GM23338 (cell line): Measurements from ENCODE around the gene HNRNPF. TPM values are rescaled to one million over a fixed set of nuclear protein-coding genes. Genes with fewer than 3 reads are reported as not detected.

ENCODE experiments used
- ATAC-seq: fragments of 200-7000 bp; cut with Tn5 transposase; 3 replicates; pipeline ENCODE4 v1.9.1; 2020
- DNase-seq: peaks from one replicate; pipeline ENCODE4 v3.0.0-alpha.2; 2015; ENCODE audit warnings: low spot score
- H2AFZ ChIP-seq: fragments of 200-600 bp; sonication (generic); 2 replicates; pipeline ENCODE4 v1.8.0; 2016; ENCODE audit warnings: antibody characterized with exemption, mild to moderate bottlenecking, moderate library complexity
- H3F3A ChIP-seq: fragments of 200-600 bp; sonication (generic); replicated peaks from 2 replicates; pipeline ENCODE4 v1.8.0; 2017; ENCODE audit warnings: antibody characterized with exemption, mixed run types, low read depth
- H3K27ac ChIP-seq: fragments of 200-600 bp; sonication (generic); 2 replicates; pipeline ENCODE4 v1.6.1; 2016; ENCODE audit warnings: low read depth
- H3K27me3 ChIP-seq: fragments of 200-600 bp; sonication (generic); 2 replicates; pipeline ENCODE4 v1.8.0; 2016; ENCODE audit warnings: mild to moderate bottlenecking, mixed run types, moderate library complexity; ENCODE audit not compliant: insufficient read depth
- H3K36me3 ChIP-seq: fragments of 200-600 bp; sonication (generic); 2 replicates; pipeline ENCODE4 v1.8.0; 2016; ENCODE audit warnings: mild to moderate bottlenecking; ENCODE audit not compliant: insufficient read depth
- H3K4me1 ChIP-seq: fragments of 200-600 bp; sonication (generic); 2 replicates; pipeline ENCODE4 v1.8.0; 2016; ENCODE audit warnings: mild to moderate bottlenecking, moderate library complexity; ENCODE audit not compliant: insufficient read depth
- H3K4me2 ChIP-seq: fragments of 200-600 bp; sonication (generic); 2 replicates; pipeline ENCODE4 v1.7.1; 2017; ENCODE audit warnings: mixed run types
- H3K4me3 ChIP-seq: fragments of 200-600 bp; sonication (generic); 2 replicates; pipeline ENCODE4 v1.6.1; 2016; ENCODE audit warnings: mixed run types
- H3K79me2 ChIP-seq: fragments of 200-600 bp; sonication (generic); replicated peaks from 2 replicates; pipeline ENCODE4 v1.8.0; 2017; ENCODE audit warnings: mild to moderate bottlenecking; ENCODE audit not compliant: insufficient read depth
- H3K9me2 ChIP-seq: fragments of 200-600 bp; sonication (generic); 2 replicates; pipeline ENCODE4 v1.8.0; 2017; ENCODE audit not compliant: insufficient read depth
- H4K20me1 ChIP-seq: fragments of 200-600 bp; sonication (generic); replicated peaks from 2 replicates; pipeline ENCODE4 v1.8.0; 2017; ENCODE audit warnings: mild to moderate bottlenecking; ENCODE audit not compliant: insufficient read depth
- H3K27ac Mint-ChIP-seq: 2 replicates; pipeline ENCODE4 v1.8.0; 2020; ENCODE audit warnings: inconsistent platforms, mild to moderate bottlenecking, moderate library complexity, mixed read lengths
- H3K27me3 Mint-ChIP-seq: 3 replicates; pipeline ENCODE4 v1.8.0; 2022; ENCODE audit warnings: low read depth, mild to moderate bottlenecking, moderate library complexity, mixed read lengths, inconsistent platforms; ENCODE audit not compliant: insufficient read depth, poor library complexity
- H3K36me3 Mint-ChIP-seq: 3 replicates; pipeline ENCODE4 v1.8.0; 2021; ENCODE audit warnings: low read depth, mild to moderate bottlenecking, inconsistent platforms, moderate library complexity, mixed read lengths
- H3K4me1 Mint-ChIP-seq: 3 replicates; pipeline ENCODE4 v1.8.0; 2020; ENCODE audit warnings: mild to moderate bottlenecking, inconsistent platforms, mixed read lengths
- H3K4me3 Mint-ChIP-seq: 3 replicates; pipeline ENCODE4 v1.8.0; 2021; ENCODE audit warnings: moderate library complexity, mild to moderate bottlenecking, inconsistent platforms, mixed read lengths
- H3K9me3 Mint-ChIP-seq: 3 replicates; pipeline ENCODE4 v1.8.0; 2020; ENCODE audit warnings: moderate library complexity, mild to moderate bottlenecking, inconsistent platforms, mixed read lengths
- CREB1 ChIP-seq: fragments of 250-450 bp; sonication (Bioruptor Pico); IDR thresholded peaks from 2 replicates; pipeline ENCODE4 v1.5.0; 2020; ENCODE audit warnings: low read depth, mild to moderate bottlenecking, moderate library complexity
- CTCF ChIP-seq, 2 experiments: fragments of 200-600 bp in 1 of 2; sonication (generic) in 1 of 2; conservative IDR thresholded peaks; 2 replicates each; pipeline versions ENCODE4 v1.5.1 to v1.6.1; 2016 to 2017; ENCODE audit warnings: antibody characterized with exemption in 2 of 2, low read depth in 2 of 2, mild to moderate bottlenecking in 2 of 2, moderate library complexity in 1 of 2
- EZH2 ChIP-seq: fragments of 200-600 bp; sonication (generic); IDR thresholded peaks from one replicate; pipeline ENCODE4 v1.8.0; 2017; ENCODE audit warnings: antibody characterized with exemption, mild to moderate bottlenecking, low read depth; ENCODE audit not compliant: unreplicated experiment
- NANOG ChIP-seq: IDR thresholded peaks from 2 replicates; pipeline ENCODE4 v1.6.1; 2016; ENCODE audit warnings: antibody characterized with exemption, borderline replicate concordance
- ZNF331 ChIP-seq: fragments of 250-450 bp; sonication (Bioruptor Pico); IDR thresholded peaks from 2 replicates; pipeline ENCODE4 v1.5.0; 2020; ENCODE audit warnings: low read depth, mild to moderate bottlenecking, moderate library complexity
- ZNF462 ChIP-seq: fragments of 250-450 bp; sonication (Bioruptor Pico); IDR thresholded peaks from 2 replicates; pipeline ENCODE4 v1.5.0; 2020; ENCODE audit warnings: mild to moderate bottlenecking, moderate library complexity
- polyA plus RNA-seq: library from polyadenylated mRNA; unstranded; fragments of >200 nt; fragmentation: Nextera tagmentation; extraction: Ambion mirVana; gene quantifications from 2 replicates; pipeline ENCODE4 v1.2.1, GENCODE V29; 2016
- total RNA-seq: library from RNA; depleted of rRNA; stranded (reverse); fragments of >200 nt; shearing (Covaris generic); gene quantifications from 2 replicates; pipeline ENCODE4 v1.2.3, GENCODE V29; 2014

The HNRNPF gene
- total and polyA plus RNA-seq, 2 experiments from 2014 or later: 210 to 378 TPM

GRCh38 chr10:43377424-43377883 lies 31.5 kb downstream of the HNRNPF start (continued):
- TF ChIP-seq ZNF462 (no peak), NANOG (no peak), CREB1 (CRISPR knock-in tag) (no peak), CTCF (conservative IDR thresholded peaks at IDR 0.05; ENCODE audit: low read depth in 2 of 2) (peak; percentile 47 to 50), EZH2 (no peak)

GRCh38 chr10:43376828-43377423 lies 32.1 kb downstream of the HNRNPF start:
- Mint-ChIP-seq H3K36me3 (no peaks in the 10 kb centered on the region), H3K9me3 (no peaks in the 10 kb centered on the region), H3K27me3 (peaks cover 21% of the 10 kb centered on the region), H3K27ac (no peak overlapping the region), H3K4me3 (no peak overlapping the region), H3K4me1 (peaks cover 31% of the 10 kb centered on the region)
- H2AFZ ChIP-seq: peak overlapping the region; percentile 93
- no peaks in the 10 kb centered on the region for H4K20me1 ChIP-seq
- no peaks in the 10 kb centered on the region for H3K9me2 ChIP-seq
- H3K79me2 ChIP-seq: no peaks in the 10 kb centered on the region
- ATAC-seq (peak; percentile 4; the same call in 2 of the 3 replicates), DNase-seq (no peak)
- no peaks in the 10 kb centered on the region for H3F3A ChIP-seq
- H3K27ac ChIP-seq: no peak overlapping the region
- no peaks in the 10 kb centered on the region for H3K36me3 ChIP-seq
- no peaks in the 10 kb centered on the region for H3K27me3 ChIP-seq
- no peak overlapping the region for H3K4me3 ChIP-seq
- H3K4me2 ChIP-seq: no peak overlapping the region
- H3K4me1 ChIP-seq: no peaks in the 10 kb centered on the region; the same call in 1 of the 2 replicates
- TF ChIP-seq ZNF331 (CRISPR knock-in tag) (no peak), CTCF (conservative IDR thresholded peaks at IDR 0.05; ENCODE audit: low read depth in 2 of 2) (peak in 1 of 2 experiments; percentile 33; a peak in 2 of 4 replicates)
